B cell (primary cell): ENCODE results near the gene BCAN. TPM values are rescaled to one million over a fixed set of nuclear protein-coding genes. Genes with fewer than 3 reads are reported as not detected.

Experiments used
- ATAC-seq: fragments of 200-7000 bp; cut with Tn5 transposase; one replicate; pipeline ENCODE4 v1.10.0; 2021; ENCODE audit warnings: low read depth, mild to moderate bottlenecking, moderate number of reproducible peaks, moderate library complexity
- CTCF ChIA-PET: fragments of 350-600 bp; sonication (Branson Sonifier 250); formaldehyde crosslinking; loops from one replicate; lab custom pipeline; 2021; ENCODE audit warnings: antibody characterized with exemption, inconsistent platforms; lab: Charles Lee
- POLR2A ChIA-PET: fragments of 350-600 bp; sonication (Branson Sonifier 250); formaldehyde crosslinking; loops from one replicate; lab custom pipeline; 2021; ENCODE audit warnings: antibody characterized with exemption; lab: Charles Lee
- DNase-seq: peaks from one replicate; pipeline ENCODE4 v3.0.0; 2013
- H2AFZ ChIP-seq: 2 replicates; pipeline ENCODE4 v1.6.1; 2012; ENCODE audit warnings: mild to moderate bottlenecking, low read depth, low read length; ENCODE audit not compliant: insufficient read depth, poor library complexity, severe bottlenecking
- H3K27ac ChIP-seq, 2 donors: 1 replicate in 1 of 2; 2 replicates in 1 of 2; pipeline ENCODE4 v1.5.1; 2012 to 2013; ENCODE audit warnings: low read length in 2 of 2, mild to moderate bottlenecking in 2 of 2, moderate library complexity in 1 of 2
- H3K27me3 ChIP-seq, 4 experiments: fragments of 200-600 bp in 1 of 4; sonication (generic) in 1 of 4; replicated peaks in 1 of 4; 1 replicate in 2 of 4; 2 replicates in 2 of 4; pipeline versions ENCODE4 v1.6.1 to v1.7.0; 2013 to 2016; ENCODE audit warnings: low read length in 3 of 4, mild to moderate bottlenecking in 2 of 4, mixed read lengths in 1 of 4, moderate library complexity in 1 of 4; ENCODE audit not compliant: insufficient read depth in 4 of 4, control insufficient read depth in 3 of 4; ENCODE audit errors: control extremely low read depth in 1 of 4
- H3K36me3 ChIP-seq, 2 experiments: replicated peaks in 1 of 2; 1 replicate in 1 of 2; 2 replicates in 1 of 2; pipeline versions ENCODE4 v1.6.1 to v1.7.1; 2013; ENCODE audit warnings: low read length in 1 of 2; ENCODE audit not compliant: insufficient read depth in 2 of 2, control insufficient read depth in 1 of 2; ENCODE audit errors: control extremely low read depth in 1 of 2, extremely low read depth in 1 of 2
- H3K4me1 ChIP-seq, 2 donors: fragments of 200-600 bp in 1 of 2; sonication (generic) in 1 of 2; 1 replicate in 1 of 2; 2 replicates in 1 of 2; pipeline versions ENCODE4 v1.5.1 to v1.6.1; 2013 to 2017; ENCODE audit warnings: low read length in 2 of 2; ENCODE audit not compliant: control insufficient read depth in 2 of 2, insufficient read depth in 2 of 2
- H3K4me2 ChIP-seq: replicated peaks from 2 replicates; pipeline ENCODE3; 2012; ENCODE audit warnings: mild to moderate bottlenecking, low read depth, low read length; ENCODE audit not compliant: poor library complexity, severe bottlenecking
- H3K4me3 ChIP-seq, 5 experiments: fragments of 200-600 bp in 1 of 5; sonication (generic) in 1 of 5; 1 replicate in 3 of 5; 2 replicates in 2 of 5; pipeline versions ENCODE4 v1.5.1 to v1.7.0; 2011 to 2016; ENCODE audit warnings: low read length in 4 of 5, mild to moderate bottlenecking in 4 of 5, low read depth in 2 of 5, control low read depth in 1 of 5, moderate library complexity in 1 of 5; ENCODE audit not compliant: insufficient read depth in 1 of 5; ENCODE audit errors: control extremely low read depth in 1 of 5, extremely low read depth in 1 of 5
- H3K79me2 ChIP-seq: fragments of 200-600 bp; sonication (generic); one replicate; pipeline ENCODE4 v1.6.0; 2016; ENCODE audit warnings: low read length; ENCODE audit not compliant: control insufficient read depth, insufficient read depth
- H3K9ac ChIP-seq: fragments of 200-600 bp; sonication (generic); 2 replicates; pipeline ENCODE4 v1.6.1; 2017; ENCODE audit warnings: mild to moderate bottlenecking, low read length, moderate library complexity
- H3K9me3 ChIP-seq, 3 donors: one replicate each; pipeline versions ENCODE4 v1.6.1 to v1.7.1; 2013; ENCODE audit warnings: low read length in 2 of 3; ENCODE audit not compliant: control insufficient read depth in 2 of 3, insufficient read depth in 1 of 3; ENCODE audit errors: control extremely low read depth in 1 of 3
- H4K20me1 ChIP-seq: 2 replicates; pipeline ENCODE4 v1.6.0; 2012; ENCODE audit warnings: mild to moderate bottlenecking, low read length; ENCODE audit not compliant: insufficient read depth, control insufficient read depth, poor library complexity, severe bottlenecking
- H3K27ac Mint-ChIP-seq: one replicate; pipeline ENCODE4 v1.8.0; 2021; ENCODE audit warnings: mixed read lengths
- H3K27me3 Mint-ChIP-seq: one replicate; pipeline ENCODE4 v1.8.0; 2021; ENCODE audit warnings: mixed read lengths
- H3K4me1 Mint-ChIP-seq: one replicate; pipeline ENCODE4 v1.8.0; 2021; ENCODE audit warnings: mixed read lengths
- H3K4me3 Mint-ChIP-seq: one replicate; pipeline ENCODE4 v1.8.0; 2021; ENCODE audit warnings: mixed read lengths
- H3K9me3 Mint-ChIP-seq: one replicate; pipeline ENCODE4 v1.8.0; 2022; ENCODE audit warnings: mixed read lengths; ENCODE audit not compliant: insufficient read depth
- CTCF ChIP-seq: fragments of 200-600 bp; IDR thresholded peaks from one replicate; pipeline ENCODE4 v1.8.0; 2022; ENCODE audit warnings: antibody characterized with exemption, mild to moderate bottlenecking
- EZH2 ChIP-seq: IDR thresholded peaks from 2 replicates; pipeline ENCODE4 v1.6.1; 2012; ENCODE audit warnings: borderline replicate concordance, low read depth, mild to moderate bottlenecking, moderate library complexity, low read length; ENCODE audit not compliant: insufficient read depth, poor library complexity, severe bottlenecking
- WGBS: methylation state at CpG from one replicate; pipeline ENCODE4 v1.1.5; 2013; ENCODE audit warnings: missing lambda C conversion rate; ENCODE audit not compliant: insufficient coverage; 5-methylcytosine and 5-hydroxymethylcytosine counted together
- intact Hi-C: fragments of 100-400 bp; cut with micrococcal nuclease; formaldehyde crosslinking; loops from one replicate; pipeline ENCODE4 v1.10.0; 2022
- polyA plus RNA-seq: library from polyadenylated mRNA; depleted of rRNA; stranded (reverse); fragments of >200 nt; gene quantifications from 2 replicates; pipeline ENCODE4 v1.2.3, GENCODE V29; 2012
- total RNA-seq, 2 donors: library from RNA; stranded (reverse); fragments of 120-200 nt in 1 of 2; gene quantifications; 1 replicate in 1 of 2; 2 replicates in 1 of 2; pipeline versions ENCODE4 v1.2.3 to v1.2.4, GENCODE V29; 2013 to 2022

BCAN gene
- total and polyA plus RNA-seq, 2 donors (not counting 1 experiment from before 2014, with no cell fraction given): not detected

GRCh38 chr1:156592910-156593660, 48.8 kb upstream of the BCAN start:
- H3K27ac ChIP-seq: peak overlapping the region in 1 of 2 donors; percentile 88
- H3K4me2 ChIP-seq: peak overlapping the region; percentile 98
- CTCF ChIA-PET: interaction anchor here (0.6 to 10.9 kb wide), 10 partner anchors 11 to 207 kb away, joined by 3 to 80 read pairs (median 6); partner anchors contain the start of gene GPATCH4
- no peaks in the 10 kb centered on the region for H3K27me3 Mint-ChIP-seq
- no peak overlapping the region for H2AFZ ChIP-seq
- DNase-seq (no peak), ATAC-seq (no peak)
- peak overlapping the region; percentile 93 for H3K4me3 Mint-ChIP-seq
- intact Hi-C loops: no loop called here
- WGBS: 89% methylated on average over 4 of the region's 8 CpGs
- peaks cover 0 to 40% of the 10 kb centered on the region in 2 experiments for H3K36me3 ChIP-seq
- peaks cover 25% of the 10 kb centered on the region for H3K4me1 Mint-ChIP-seq
- peaks cover 18 to 22% of the 10 kb centered on the region in 2 donors for H3K4me1 ChIP-seq
- H3K27me3 ChIP-seq: no peaks in the 10 kb centered on the region
- no peaks in the 10 kb centered on the region for H3K9me3 Mint-ChIP-seq
- H3K27ac Mint-ChIP-seq: peak overlapping the region; percentile 87
- POLR2A ChIA-PET: interaction anchor here (1.0 to 1.8 kb wide), 2 partner anchors 8 to 136 kb away, joined by 3 to 8 read pairs; partner anchors contain the start of gene GPATCH4
- H3K9me3 ChIP-seq: no peaks in the 10 kb centered on the region
- TF ChIP-seq EZH2 (no peak), CTCF (no peak)
- H3K4me3 ChIP-seq: no peak overlapping the region
- peaks cover 10% of the 10 kb centered on the region for H3K79me2 ChIP-seq
- no peak overlapping the region for H3K9ac ChIP-seq
- H4K20me1 ChIP-seq: peaks cover 8% of the 10 kb centered on the region

DNA sequence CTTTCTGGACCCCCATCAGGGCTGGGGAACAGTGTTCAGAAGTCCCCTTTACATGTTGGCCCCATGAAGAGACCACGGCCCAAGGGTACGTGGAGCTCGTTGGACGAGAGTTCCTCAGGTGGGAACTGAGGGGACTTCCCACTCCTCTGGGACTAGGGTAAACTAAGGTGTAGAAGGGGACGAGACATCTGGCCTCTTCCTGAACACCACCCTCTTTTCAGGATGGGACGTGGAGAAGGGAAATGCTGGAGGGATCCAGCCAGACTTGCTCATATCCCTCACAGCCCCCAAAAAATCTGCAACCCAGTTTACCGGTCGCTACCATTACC, 48.3 kb upstream of the BCAN start:
- no peak for ATAC-seq
- no peak overlapping the region for H3K9ac ChIP-seq
- Mint-ChIP-seq H3K27ac (no peak overlapping the region), H3K9me3 (no peaks in the 10 kb centered on the region), H3K27me3 (no peaks in the 10 kb centered on the region), H3K4me3 (no peak overlapping the region), H3K4me1 (peaks cover 25% of the 10 kb centered on the region)
- POLR2A ChIA-PET: interaction anchor here (1.0 to 1.3 kb wide), 2 partner anchors 11 to 136 kb away, joined by 3 read pairs; no protein-coding TSS in a partner anchor
- H3K27ac ChIP-seq: no peak overlapping the region
- intact Hi-C loops: no loop called here
- no peaks in the 10 kb centered on the region for H3K9me3 ChIP-seq
- no peak for DNase-seq
- H3K4me3 ChIP-seq: no peak overlapping the region
- H3K4me2 ChIP-seq: no peak overlapping the region
- CTCF ChIA-PET: interaction anchor here (0.6 to 10.9 kb wide), 9 partner anchors 10 to 208 kb away, joined by 3 to 80 read pairs (median 7); partner anchors contain the start of gene GPATCH4
- H3K36me3 ChIP-seq: peaks cover 0 to 45% of the 10 kb centered on the region in 2 experiments
- H4K20me1 ChIP-seq: peaks cover 8% of the 10 kb centered on the region
- H3K79me2 ChIP-seq: peaks cover 10% of the 10 kb centered on the region
- H2AFZ ChIP-seq: no peak overlapping the region
- TF ChIP-seq CTCF (no peak), EZH2 (no peak)
- no peaks in the 10 kb centered on the region for H3K27me3 ChIP-seq
- H3K4me1 ChIP-seq: peaks cover 18 to 22% of the 10 kb centered on the region in 2 donors
- no CpG with 5 or more reads among the region's 8 CpGs for whole genome bisulfite sequencing
